SHP77 (cell line): Measurements from ENCODE around the gene DYNC1I1.

Experiments used
- DNase-seq, 2 experiments: peaks; one replicate each; lab custom pipeline; 2025; lab: John Stamatoyannopoulos, UW

DYNC1I1 gene

DNA sequence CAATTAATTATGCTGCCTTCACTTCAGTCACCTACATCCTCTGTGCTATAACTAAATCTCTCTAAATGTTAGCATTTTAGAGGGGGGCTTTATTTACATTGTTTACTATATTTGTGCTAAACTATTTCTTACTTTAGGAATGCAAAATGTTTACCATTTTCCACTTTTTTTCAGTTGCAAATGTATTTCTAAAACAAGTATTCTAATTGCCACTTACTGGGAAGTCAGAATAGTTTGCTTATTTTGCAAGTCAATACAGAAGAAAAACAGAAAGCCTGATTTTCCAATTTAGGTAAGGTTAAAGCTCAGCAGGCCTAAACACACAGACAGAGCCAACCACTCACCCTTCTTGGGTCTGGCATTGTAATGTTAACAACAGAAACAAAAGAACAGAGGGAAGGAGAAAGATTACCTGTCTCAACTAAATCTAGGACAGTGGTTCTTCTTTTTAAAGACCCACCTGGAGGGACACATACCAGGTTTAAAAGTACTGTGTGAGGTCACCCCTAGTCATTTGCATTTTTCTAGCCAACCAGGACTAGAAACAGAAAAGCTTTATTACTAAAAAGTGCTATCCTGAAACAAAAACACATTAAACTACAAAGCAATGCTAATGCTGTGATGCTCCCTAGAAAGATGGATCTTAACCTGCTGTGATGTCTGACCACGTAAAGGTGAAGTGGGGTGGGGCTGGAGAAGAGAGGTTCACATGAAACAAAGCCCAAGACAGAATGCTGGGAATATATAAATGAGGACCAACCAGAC, 371.3 kb downstream of the DYNC1I1 start:
- no peak for DNase-seq

DNA sequence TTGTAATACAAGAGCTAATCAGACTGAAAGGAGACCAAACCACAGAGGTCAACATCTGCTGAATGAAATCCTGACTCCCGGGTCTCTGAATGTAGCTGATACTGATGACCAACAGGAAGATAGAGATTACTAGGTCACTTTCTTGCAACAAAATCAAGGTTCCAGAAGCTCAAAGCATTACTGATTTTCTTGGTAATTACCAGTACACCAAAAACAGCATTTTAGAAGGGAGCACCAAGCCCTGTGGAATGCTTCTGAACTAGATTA, 371.8 kb downstream of the DYNC1I1 start:
- DNase-seq: no peak
